ENCODE data around the gene GLS.
A peak's percentile ranks its signal among the peaks of the same experiment; 100 is the strongest.

The GLS gene

DNA sequence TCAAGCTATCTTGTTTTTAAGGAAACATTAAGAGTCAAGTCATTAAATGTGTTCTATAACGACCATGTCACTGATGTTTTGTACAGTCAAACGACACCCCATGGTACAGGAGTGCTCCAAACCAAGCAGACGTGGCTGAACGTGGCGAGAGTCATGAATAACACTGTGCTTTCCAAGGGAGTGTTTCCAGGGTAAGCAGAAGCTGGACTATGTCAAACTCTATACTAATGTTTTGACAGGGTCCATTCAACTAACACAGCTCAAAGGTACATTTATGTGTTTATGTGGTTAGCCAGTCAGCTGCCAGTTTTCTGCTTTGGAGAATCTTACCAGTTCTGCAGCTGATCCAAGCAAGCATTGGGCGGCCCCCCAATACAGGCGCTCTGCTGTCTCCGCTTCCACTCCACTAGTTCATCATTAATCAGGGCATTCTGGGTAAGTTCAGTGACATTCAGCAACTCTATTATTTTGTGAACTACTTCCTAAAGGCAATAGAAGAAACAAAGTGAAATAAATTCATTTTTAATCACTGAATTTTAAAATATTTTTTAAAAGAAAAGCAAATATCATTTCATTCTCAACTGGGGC lies 117.0 kb downstream of the GLS start:
- no peak for DNase-seq

DNA sequence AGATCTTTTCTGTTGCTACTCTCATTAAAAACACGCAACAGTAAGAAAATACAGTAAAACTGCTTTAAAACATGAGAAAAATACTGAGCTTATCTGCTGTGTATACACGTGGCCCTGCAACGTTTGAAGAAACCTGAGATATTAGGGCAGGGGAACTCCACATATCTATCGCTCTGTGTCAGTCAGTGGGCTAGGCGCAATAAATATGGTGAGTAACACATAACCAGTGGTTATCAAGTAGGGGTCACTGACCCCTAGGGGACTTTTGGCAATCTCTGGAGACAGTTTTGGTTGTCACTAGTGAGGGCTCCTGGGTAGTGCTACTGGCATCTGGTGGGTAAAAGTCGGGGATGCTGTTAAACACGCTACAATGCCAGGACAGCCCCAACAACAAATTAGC lies 118.4 kb downstream of the GLS start:
- no peak for DNase-seq

DNA sequence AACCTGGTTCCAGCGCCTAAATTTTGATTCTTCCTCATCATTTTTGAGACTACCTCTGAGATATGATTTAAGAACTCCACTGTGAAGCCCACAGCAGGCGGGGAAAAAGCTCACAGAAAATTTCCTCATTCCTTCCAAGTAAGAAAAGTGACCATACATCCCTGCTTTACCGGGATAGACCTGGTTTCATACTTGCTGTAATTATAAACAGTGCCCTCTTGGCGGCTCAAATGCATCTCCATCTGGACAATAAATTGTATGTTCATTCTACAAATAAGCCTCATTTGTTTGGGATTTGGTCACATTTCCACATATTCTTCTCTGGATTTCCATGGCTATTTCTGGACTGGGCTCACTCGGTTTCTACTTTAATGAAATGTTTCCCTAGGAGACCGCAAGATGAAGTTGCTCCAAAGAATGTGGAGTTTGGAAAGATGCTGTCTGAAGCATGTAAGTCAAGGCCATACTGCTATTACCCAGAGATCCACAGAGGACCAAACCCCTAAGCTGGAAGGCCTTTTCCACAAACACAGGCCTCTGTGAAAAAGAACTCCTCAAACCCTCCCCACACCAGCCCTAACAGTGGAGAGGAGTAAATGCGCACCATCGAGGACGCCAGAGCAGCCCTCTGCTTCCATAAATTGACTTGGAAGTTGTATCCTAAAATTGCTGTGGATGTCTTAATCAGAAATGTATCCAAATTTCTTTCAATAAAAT lies 119.5 kb downstream of the GLS start:
- no peak for DNase-seq

DNA sequence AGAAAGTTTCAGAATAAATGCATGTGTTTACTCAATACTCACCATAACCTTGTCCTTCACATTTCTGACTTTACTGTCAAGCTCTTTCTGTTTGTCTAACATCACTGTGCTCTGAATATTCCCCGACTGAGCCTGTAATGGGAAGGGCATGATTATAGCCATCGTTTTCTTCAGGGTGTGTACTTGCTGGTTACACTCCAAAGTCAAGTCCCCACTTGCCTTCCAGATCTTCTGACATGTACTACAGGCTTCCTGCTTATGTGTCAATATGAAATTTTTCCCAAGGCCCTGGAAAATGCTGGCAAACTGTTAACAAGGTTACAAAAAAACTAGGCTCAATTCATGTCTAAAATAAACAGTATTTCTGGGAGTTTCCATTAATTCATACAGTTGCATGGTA lies 120.4 kb downstream of the GLS start:
- no peak for DNase-seq

DNA sequence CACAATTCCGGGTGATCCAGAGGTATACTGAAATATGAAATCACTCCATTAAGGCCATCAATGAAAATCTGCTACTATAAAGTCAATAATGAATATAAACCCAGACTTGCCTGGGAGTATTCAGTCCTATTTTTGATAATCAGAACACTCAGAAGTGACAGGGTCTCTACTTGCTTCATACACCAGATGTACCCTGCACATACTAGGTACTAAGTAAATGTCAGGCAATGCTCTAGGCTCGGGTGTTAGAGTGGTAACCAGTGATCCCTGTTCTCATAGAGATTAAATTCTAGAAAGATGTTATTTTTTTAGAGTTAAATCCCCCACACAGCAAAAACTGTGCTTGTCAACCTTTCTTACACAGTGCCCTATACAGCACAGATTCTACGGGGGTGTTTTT lies 121.0 kb downstream of the GLS start:
- no peak for DNase-seq

DNA sequence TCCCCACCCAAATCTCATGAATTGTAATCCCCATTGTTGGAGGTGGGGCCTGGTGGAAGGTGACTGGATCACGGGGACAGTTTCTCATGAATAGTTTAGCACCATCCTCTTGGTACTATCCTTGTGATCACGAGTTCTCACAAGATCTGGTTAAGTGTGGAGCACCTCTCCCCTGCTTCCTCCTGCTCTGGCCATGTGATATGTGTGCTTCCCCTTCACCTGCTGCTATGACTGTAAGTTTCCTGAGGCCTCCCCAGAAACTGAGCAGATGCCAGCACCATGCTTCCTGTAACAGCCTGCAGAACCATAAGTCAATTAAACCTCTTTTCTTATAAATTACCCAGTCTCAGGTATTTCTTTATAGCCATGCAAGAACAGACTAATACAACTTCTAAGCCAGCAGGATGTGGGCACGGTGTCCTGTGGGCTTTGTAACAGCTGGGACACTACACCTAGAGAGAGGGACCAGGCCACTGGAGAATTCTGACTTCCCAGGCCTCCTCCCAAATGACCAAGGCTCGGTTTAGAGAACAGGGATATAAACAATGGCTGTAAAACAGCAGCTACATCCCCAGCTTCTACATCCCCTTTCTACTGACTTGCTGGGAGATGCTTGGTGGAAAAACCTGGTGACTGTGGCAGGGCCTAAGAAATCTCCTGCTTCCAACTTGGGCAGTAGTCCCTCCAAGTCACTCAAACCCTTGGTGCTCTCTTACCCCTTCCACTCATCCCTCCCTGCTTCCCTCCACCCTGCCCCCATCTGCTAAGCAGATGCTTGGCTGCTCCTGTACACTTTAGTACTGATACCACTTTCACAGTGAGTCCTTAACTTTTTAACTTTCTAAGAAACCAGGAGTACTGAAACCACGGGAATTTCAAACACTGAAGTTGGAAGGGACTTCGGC lies 123.0 kb downstream of the GLS start:
- no peak for DNase-seq

DNA sequence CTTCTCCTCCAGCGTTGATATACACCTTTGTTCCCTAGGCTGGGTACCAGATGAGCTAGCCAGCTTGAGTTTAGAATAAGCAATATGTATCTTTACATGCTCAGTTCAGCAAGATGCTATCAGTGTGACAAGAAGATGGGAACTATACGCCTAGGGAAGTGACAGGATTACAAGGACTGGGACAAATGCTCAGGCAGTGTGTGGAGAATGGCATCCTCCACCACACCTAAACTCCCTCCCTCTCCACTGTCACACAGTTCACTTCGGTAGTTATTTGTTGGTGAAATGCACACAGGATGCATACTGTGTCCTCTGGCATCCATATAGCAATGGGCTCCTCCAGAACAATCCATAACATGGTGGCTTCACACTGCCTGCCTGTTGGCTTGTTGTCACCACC lies 125.7 kb downstream of the GLS start:
- no peak for DNase-seq

DNA sequence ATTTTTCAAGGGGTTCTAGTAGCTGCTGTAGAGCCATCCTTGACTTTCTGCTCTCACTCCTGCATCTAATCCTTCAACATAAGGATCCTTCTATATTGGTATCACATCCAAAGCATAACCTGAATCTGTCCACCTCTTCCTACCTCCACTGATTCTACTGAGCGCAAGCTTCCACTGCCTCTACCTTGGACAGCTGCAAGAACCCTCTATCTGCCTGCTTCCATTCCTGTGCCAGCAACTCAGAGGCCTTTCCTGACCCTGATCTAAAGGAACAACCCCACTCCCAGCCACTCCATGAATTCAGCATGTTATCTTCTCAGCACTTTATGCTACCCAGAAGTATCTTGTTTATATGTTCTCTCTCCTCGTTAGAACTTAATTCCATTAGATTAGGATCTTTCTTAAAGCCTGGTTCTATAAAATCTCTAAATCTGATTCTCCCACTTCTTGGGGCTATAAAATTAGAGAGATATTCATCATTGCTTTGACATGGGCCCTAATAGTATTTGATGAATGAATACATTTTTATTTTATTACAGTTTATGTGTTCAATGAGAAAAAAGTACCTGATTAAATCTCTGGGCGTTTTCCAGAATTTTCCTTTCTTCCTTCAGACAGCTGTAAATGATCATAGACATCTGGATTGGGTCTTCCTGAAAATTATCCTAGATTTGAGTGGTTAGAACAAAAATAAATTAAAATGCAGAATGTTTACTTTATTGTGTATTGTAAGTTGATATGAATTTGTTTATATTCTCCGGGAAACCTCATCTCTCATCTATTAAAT lies 126.6 kb downstream of the GLS start:
- no peak for DNase-seq

DNA sequence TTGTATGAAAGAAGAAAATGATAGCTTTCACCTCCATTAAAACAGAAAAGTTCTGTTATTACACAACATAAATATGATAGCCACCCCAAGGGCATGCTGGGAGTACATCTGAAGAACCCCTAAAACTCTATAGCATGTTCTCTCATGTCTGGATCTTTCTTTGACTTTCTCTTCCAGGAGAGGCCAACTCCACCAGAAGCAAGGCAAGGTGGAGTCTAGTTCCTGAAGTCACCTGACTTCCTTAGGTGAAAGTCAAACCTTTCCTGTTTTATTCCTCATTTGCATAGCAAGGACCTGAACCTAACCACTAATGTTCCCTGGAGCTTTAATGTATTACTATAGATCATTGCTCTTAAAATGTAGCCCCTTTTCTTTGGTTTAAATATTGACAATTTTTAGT lies 127.7 kb downstream of the GLS start:
- DNase-seq, result no peak

DNA sequence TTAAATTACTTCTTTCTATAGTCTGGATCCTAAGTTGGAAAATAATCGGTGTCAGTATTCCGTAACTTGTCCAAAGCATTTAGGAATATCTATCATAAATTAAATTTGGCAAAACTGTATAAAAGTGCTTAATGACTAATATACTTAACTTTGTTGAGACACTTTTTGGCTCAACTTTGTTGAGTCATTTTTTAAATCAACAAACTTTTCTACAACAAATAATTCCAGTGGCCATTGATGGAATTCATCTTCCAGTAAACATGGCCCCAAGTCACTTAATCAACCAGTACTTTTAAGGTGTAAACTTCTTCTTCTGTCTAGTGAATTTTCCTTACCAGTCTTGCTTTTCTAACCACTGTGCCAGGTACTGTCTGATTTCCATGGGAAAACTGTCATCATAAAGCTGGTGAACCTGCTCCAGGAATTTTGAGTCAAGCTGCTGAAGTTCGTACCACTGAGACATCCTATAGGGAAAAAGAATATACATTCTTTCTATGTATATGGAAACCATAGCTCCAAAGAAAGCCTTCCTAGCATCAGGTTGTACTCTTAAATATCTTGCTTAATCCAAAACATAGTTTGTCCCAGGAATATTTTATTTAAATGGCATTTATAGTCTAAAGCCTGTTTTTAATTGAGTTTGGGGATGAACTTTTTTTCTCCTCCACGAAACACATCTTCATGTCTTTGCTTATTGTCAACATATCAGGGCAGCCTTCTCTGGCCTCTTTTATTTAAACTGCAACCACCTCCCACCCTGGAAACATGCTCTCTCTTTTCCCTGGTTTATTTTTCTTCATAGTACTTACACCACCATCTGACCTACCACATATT lies 129.1 kb downstream of the GLS start:
- no peak for DNase-seq

DNA sequence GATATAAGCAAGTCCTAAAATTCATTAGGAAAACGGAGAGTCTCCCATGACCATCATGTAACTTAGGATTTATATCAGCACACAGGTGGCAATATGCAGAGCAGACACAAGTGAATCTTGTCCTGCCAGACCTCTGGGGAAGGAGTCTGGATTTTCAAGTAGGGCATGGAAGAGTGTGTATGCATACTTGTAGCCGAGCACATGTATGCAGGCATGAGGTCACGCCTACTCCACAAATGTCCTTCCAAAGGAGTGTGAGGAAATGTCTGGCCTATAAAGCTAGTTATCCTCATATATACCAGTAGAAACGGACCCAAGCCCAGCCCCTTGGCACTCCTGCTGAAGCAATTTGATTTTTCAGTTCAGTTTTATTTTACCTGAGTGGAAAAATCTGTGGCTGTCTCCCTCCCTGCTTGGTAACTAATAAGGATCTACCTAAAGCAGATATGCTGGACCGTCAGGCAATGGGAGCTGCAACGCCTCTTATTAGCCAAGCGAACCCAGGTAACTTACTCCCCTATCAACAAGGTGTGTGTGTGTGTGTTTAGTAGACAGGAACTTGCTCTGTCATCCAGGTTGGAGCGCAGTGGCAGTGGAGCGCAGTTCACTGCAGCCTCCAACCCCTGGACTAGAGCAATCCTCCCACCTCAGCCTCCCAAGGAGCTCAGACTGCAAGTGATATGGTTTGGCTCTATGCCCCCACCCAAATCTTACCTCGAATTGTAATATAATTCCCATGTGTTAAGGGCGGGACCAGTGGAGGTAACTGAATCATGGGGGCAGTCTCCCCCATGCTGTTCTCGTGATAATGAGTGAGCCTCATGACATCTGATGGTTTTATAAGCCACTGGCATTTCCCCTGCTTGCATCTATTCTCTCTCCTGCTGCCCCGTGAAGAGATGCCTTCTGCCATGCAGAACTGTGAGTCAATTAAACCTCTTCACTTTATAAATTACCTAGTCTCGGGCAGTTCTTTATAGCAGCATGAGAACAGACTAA lies 130.6 kb downstream of the GLS start:
- DNase-seq, result no peak

DNA sequence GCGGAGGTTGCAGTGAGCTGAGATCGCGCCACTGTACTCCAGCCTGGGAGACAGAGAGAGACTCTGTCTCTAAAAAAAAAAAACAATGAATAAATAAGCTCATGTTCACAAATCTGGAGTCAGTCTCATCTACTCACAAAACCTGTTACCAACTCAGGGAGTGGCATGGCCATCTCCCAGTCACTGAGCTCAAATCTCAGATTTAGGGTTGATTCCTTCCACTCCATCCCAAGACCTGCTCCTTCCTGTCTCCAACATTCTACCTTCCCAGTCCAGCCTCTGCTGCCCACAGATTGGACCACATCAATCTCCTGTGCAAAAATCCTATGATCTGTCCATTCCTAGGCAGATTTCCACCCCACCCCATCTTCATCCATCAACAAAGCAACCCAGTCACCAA lies 131.7 kb downstream of the GLS start:
- no peak for DNase-seq

DNA sequence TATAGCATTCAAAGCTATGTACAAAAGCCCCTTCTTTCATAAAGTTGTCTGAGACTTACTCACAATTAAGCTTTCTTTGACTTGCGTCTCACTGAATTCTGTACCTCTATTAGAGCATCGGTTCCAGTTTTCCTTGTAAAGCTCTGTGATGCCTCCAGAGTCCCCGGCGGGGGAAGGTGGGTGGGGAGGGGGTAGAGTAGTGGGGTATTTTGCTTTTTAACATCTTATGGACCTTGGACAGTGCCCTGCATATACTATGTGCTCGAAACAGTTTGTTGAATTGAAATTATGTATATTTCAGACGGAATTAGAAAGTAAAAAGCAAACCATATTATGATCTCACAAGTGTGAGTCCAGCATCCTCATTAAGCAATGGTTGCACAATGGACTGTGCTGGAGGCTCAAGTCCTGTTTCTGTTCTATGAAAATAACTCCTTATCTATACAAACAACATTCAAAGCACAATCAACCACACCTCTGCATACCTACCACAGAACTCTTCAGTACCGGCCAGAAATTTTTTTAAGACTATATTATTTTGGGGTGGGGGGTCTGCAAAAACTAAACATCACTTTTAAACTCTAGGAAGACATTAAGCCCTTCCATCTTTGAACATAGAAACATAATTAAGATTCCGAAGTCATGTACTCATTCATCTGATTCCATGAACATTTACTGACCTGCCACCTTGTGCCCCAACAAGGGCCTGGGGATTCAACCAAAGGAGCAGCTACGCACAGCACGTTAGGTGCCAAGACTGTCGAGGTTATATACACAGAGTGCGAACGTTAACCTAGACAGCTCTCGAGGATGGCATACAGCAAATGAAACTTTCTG lies 132.4 kb downstream of the GLS start:
- DNase-seq, result no peak

DNA sequence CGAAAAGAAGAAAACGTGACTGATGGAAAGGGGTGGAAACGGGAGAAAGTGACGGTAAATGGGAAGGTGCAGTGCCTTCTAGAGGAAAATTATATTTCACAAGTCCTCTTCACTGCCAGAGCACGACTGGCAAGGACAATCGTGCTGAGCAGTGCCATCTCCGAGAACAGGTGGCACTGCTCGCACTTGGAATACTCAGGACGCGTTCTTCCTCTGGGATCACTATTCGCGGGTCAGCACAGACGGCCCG lies 133.0 kb downstream of the GLS start:
- no peak for DNase-seq

DNA sequence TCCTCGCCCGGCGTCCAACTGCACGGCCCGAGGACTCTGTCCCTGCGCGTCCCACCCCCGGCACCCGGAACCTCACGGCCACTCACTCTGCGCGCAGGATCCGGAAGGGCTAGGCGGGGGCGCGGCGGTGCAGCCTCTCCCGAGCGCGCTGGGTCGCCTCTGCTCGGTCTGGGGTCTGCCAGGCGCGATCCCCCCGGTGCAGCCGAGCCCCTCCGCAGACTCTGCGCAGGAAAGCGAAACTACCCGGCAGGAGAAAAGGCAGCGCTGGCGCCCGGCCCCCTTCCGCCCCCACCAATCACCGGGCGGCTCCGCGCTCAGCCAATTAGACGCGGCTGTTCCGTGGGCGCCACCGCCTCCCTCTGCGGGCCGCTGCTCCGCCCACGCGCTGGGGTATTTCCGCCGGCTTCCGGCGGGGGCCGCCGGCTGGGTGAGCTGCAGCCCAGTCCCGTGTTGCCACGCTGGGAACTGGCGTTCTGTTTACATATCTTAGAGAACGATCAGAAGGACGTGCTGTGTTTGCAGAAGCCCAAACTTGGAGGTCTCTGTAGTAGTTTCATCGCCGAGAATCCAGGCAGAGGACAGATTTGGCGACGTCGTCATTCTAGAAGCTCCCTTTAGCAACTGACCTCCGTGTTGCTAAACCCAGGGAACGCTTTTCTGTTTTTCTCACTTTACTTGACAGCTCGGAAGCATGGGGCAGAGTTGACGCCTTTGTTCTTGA lies 133.5 kb downstream of the GLS start, which contains the start of gene STAT1:
STAT1 (minus strand) TSS at position 240 of the 721 bp plus-strand sequence. CDS start 4,168 bp downstream, outside the sequence.
- peak; percentile 80 for DNase-seq

DNA sequence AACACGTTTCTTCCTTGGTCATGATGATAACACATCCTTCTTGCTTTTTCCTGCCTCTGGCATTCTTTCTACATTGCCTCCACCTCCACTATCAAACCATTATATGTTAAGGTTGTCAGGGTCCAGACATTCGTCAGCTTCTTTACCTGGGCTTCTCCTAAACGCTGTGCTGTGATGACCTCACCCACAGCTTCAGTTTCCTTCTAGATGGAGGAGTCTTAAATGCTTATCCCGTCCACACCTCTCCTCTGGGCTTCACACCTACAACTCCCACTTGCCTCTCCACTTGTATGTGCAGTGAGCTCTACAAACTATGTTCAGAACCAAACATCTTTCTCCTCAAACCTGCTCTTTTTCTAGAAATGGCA lies 134.0 kb downstream of the GLS start:
- no peak for DNase-seq

Data from GOT3 (cell line).